ENCODE results near the gene F11R. TPM values are rescaled to one million over a fixed set of nuclear protein-coding genes. Genes with fewer than 3 reads are reported as not detected.

The F11R gene
- total and polyA plus RNA-seq, 10 of the 15 experiments (the other 5 are each of a cell fraction or from before 2014, with no cell fraction given): 15.3 to 80.9 (median 24.3) TPM

GRCh38 chr1:161044908-161045735, 24.2 kb upstream of the F11R start (continued):
- TF ChIP-seq SMARCA5 (IDR thresholded peaks at IDR 0.05) (0 out of 2 replicates have a peak, but pooled peaks have one; percentile 30), ZNF207 (IDR thresholded peaks at IDR 0.05; ENCODE audit: borderline replicate concordance) (no peak), SPI1 (IDR thresholded peaks at IDR 0.05; ENCODE audit: borderline replicate concordance, insufficient read depth, low read depth, low read length) (peak; percentile 97), CHD2 (IDR thresholded peaks at IDR 0.05; ENCODE audit: borderline replicate concordance, low read depth, low read length) (peak; percentile 43; the same call in 1 of the 2 replicates), ASH2L (IDR thresholded peaks at IDR 0.05; ENCODE audit: borderline replicate concordance, low read depth) (0 out of 2 replicates have a peak, but pooled peaks have one; percentile 40), RELB (IDR thresholded peaks at IDR 0.05; ENCODE audit: low read depth) (peak; percentile 95), HDAC2 (IDR thresholded peaks at IDR 0.05) (no peak), NR2C1 (IDR thresholded peaks at IDR 0.05) (peak; percentile 81; the same call in 1 of the 2 replicates), EGR1 (IDR thresholded peaks at IDR 0.05; ENCODE audit: borderline replicate concordance in 1 of 2, low read depth in 2 of 2, low read length in 2 of 2) (peak in 1 of 2 experiments; percentile 30; a peak in 1 of 3 replicates), EP300 (IDR thresholded peaks at IDR 0.05; ENCODE audit: borderline replicate concordance in 1 of 2, control insufficient read depth in 1 of 2, low read depth in 2 of 2, low read length in 2 of 2) (peak in 1 of 2 experiments; percentile 73; a peak in 3 of 4 replicates), NR2F1 (conservative IDR thresholded peaks at IDR 0.05) (peak; percentile 58)

All from GM12878 (cell line).